Adrenal gland (tissue), 5 donors: ENCODE data around the gene NTMT2.

ENCODE experiments used
- POLR2A ChIP-seq, 2 donors: fragments of 450-650 bp; IDR thresholded peaks; one replicate each; pipeline ENCODE4 v1.6.1; 2017; ENCODE audit warnings: antibody characterized with exemption in 2 of 2, mild to moderate bottlenecking in 2 of 2, moderate library complexity in 1 of 2
- TF ChIP-seq, protein P1 (sequence below), 6 experiments: fragments of 450-650 bp in 4 of 6; fragments of 200-600 bp in 2 of 6; sonication (generic) in 1 of 6; IDR thresholded peaks; 1 replicate in 5 of 6; 2 replicates in 1 of 6; pipeline versions ENCODE4 v1.5.1 to v1.8.0; 2016 to 2021; ENCODE audit warnings: antibody characterized with exemption in 6 of 6, mild to moderate bottlenecking in 2 of 6, moderate library complexity in 1 of 6
- donor health status: DM: no; HTN: no; CAD: no.

DNA sequence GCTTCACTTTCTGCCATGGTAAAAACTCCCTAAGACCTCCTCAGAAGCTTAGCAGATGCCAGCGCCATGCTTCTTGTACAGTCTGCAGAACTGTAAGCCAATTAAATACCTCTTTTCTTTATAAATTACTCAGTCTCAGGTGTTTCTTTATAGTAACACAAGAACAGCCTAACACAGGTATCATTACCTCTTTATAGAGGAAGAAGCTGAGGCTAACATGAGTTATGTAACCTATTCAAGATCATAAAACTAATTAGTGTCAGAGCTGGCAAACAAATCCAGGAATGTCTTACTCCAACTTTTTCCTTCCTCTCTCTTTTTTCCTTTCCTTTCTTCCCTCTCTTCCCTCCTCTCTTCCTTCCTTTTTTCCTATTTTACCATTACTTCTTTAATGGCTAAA lies 9.3 kb downstream of the NTMT2 start:
- TF ChIP-seq POLR2A (IDR thresholded peaks at IDR 0.05): no peak
- TF ChIP-seq, protein P1, sequence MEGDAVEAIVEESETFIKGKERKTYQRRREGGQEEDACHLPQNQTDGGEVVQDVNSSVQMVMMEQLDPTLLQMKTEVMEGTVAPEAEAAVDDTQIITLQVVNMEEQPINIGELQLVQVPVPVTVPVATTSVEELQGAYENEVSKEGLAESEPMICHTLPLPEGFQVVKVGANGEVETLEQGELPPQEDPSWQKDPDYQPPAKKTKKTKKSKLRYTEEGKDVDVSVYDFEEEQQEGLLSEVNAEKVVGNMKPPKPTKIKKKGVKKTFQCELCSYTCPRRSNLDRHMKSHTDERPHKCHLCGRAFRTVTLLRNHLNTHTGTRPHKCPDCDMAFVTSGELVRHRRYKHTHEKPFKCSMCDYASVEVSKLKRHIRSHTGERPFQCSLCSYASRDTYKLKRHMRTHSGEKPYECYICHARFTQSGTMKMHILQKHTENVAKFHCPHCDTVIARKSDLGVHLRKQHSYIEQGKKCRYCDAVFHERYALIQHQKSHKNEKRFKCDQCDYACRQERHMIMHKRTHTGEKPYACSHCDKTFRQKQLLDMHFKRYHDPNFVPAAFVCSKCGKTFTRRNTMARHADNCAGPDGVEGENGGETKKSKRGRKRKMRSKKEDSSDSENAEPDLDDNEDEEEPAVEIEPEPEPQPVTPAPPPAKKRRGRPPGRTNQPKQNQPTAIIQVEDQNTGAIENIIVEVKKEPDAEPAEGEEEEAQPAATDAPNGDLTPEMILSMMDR (IDR thresholded peaks at IDR 0.05): no peak
